GM12892 (cell line): ENCODE measurements around the gene MFSD8.

Experiments
- DNase-seq: peaks from one replicate; pipeline ENCODE4 v3.0.0; 2011; ENCODE audit not compliant: insufficient read length
- FAIRE-seq: peaks from 2 replicates; lab custom pipeline; 2011; peaks lifted over from hg19 to GRCh38; lab: Jason Lieb, UNC
- POLR2A ChIP-seq: IDR thresholded peaks from 2 replicates; pipeline ENCODE4 v1.6.1; 2011; ENCODE audit warnings: low read depth, low read length, control low read depth
- POLR2AphosphoS5 ChIP-seq: IDR thresholded peaks from 2 replicates; pipeline ENCODE4 v1.6.1; 2011; ENCODE audit warnings: low read depth, low read length, control low read depth
- TAF1 ChIP-seq: IDR thresholded peaks from 2 replicates; pipeline ENCODE4 v1.6.1; 2011; ENCODE audit warnings: low read depth, mild to moderate bottlenecking, control low read depth, low read length, borderline replicate concordance

Gene MFSD8

DNA sequence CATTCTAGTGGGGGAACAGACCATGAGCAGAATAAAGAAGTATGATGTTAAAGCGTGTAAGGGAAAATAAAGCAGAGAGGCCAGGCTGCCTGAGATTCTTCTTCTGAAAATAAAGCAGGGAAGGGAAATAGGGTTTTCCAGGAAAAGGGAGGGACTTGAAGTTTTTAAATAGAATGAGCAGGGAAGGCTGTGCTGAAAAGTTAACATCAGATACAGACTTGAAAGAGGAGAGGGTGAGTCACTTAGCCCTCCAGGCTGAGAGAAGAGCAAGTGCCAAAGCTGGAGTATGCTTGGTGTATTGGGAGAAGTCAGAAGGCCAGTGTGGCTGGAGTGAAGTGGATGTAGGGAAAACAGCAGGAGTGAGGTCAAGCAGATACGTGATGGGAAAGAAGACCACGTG, 94.3 kb downstream of the MFSD8 start:
- DNase-seq: no peak
- no peak for FAIRE-seq
- TF ChIP-seq POLR2AphosphoS5 (no peak), POLR2A (no peak), TAF1 (no peak)

DNA sequence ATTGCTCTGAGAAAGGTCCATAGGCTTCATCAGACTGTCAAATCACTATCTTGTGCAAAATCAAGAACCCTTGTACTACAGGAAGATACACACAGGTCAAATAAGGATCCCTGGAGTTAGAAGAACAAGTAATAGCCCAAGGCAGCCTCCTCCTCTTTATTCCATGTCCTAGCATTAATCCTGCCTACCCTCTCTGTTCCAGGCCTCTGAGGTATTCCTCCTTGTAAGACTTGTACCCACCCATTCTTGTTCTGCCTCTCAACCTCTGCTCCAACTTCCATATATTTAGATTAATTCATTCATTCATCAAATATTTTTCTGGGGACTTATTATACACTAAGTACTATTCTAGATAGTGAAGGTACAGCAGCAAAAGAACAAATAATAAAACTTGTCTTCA, 94.7 kb downstream of the MFSD8 start:
- DNase-seq (no peak), FAIRE-seq (no peak)
- TF ChIP-seq POLR2AphosphoS5 (no peak), POLR2A (no peak), TAF1 (no peak)

DNA sequence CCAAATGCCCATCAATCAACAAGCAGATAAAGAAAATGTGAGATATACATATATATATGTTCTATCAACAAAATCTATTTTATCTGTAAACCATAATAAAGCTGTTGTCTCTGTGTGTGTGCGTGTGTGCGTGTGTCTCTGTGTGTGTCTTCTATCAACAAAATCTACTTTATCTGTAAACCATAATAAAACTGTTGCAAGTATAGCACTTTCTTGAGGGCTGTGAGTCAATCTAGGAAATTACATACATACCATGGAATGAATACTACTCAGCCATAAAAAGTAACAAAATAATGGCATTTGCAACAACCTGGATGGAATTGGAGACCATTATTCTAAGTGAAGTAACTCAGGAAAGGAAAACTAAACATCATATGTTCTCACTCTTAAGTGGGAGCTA, 96.8 kb downstream of the MFSD8 start:
- DNase-seq (no peak), FAIRE-seq (no peak)
- TF ChIP-seq TAF1 (no peak), POLR2A (no peak), POLR2AphosphoS5 (no peak)
